H1 (cell line): ENCODE results near the gene KRTAP5-4. TPM values are rescaled to one million over a fixed set of nuclear protein-coding genes. Genes with fewer than 3 reads are reported as not detected.

Experiments
- CTCF ChIA-PET: fragments of 300-600 bp; sonication (Branson Sonifier 250); formaldehyde crosslinking; loops from one replicate; lab custom pipeline; 2021; ENCODE audit not compliant: partially characterized antibody; lab: Charles Lee
- POLR2A ChIA-PET: fragments of 300-600 bp; sonication (Branson Sonifier 250); formaldehyde crosslinking; loops from one replicate; lab custom pipeline; 2021; ENCODE audit warnings: inconsistent platforms; ENCODE audit not compliant: partially characterized antibody; lab: Charles Lee
- DNase-seq, 2 experiments: peaks; one replicate each; pipeline versions ENCODE4 v3.0.0 to v3.0.0-alpha.2; 2010 to 2022; ENCODE audit warnings: low spot score in 2 of 2, low read depth in 1 of 2, mixed read lengths in 1 of 2
- FAIRE-seq: peaks from 2 replicates; lab custom pipeline; 2011; peaks lifted over from hg19 to GRCh38; lab: Jason Lieb, UNC
- H2AFZ ChIP-seq: 2 replicates; pipeline ENCODE4 v1.8.1; 2012; ENCODE audit warnings: low read length, inconsistent platforms
- H2AK5ac ChIP-seq: 2 replicates; pipeline ENCODE4 v1.6.1; 2013; ENCODE audit warnings: low read depth, low read length
- H2BK120ac ChIP-seq: replicated peaks from 2 replicates; pipeline ENCODE3; 2013; ENCODE audit warnings: low read depth, low read length, inconsistent platforms
- H2BK12ac ChIP-seq: 2 replicates; pipeline ENCODE4 v1.6.1; 2013; ENCODE audit warnings: low read depth, low read length
- H2BK15ac ChIP-seq: 2 replicates; pipeline ENCODE4 v1.6.1; 2013; ENCODE audit warnings: low read length
- H2BK20ac ChIP-seq: 2 replicates; pipeline ENCODE4 v1.6.1; 2013; ENCODE audit warnings: low read length
- H2BK5ac ChIP-seq: 2 replicates; pipeline ENCODE4 v1.6.1; 2013; ENCODE audit warnings: low read depth, low read length
- H3K14ac ChIP-seq: 2 replicates; pipeline ENCODE4 v1.6.1; 2013; ENCODE audit warnings: inconsistent platforms; ENCODE audit not compliant: insufficient read length
- H3K18ac ChIP-seq: 2 replicates; pipeline ENCODE4 v1.6.1; 2013; ENCODE audit warnings: low read length; ENCODE audit errors: extremely low read depth
- H3K23ac ChIP-seq: 2 replicates; pipeline ENCODE4 v1.6.1; 2013; ENCODE audit warnings: inconsistent platforms; ENCODE audit not compliant: insufficient read length
- H3K23me2 ChIP-seq: 2 replicates; pipeline ENCODE4 v1.6.1; 2013; ENCODE audit warnings: low read depth, low read length
- H3K27ac ChIP-seq: 2 replicates; pipeline ENCODE4 v1.6.1; 2011; ENCODE audit warnings: low read depth, low read length, inconsistent platforms
- H3K27me3 ChIP-seq, 4 experiments: replicated peaks in 1 of 4; 1 replicate in 1 of 4; 2 replicates in 3 of 4; pipeline versions ENCODE4 v1.6.1 to v1.8.1; 2011 to 2013; ENCODE audit warnings: low read length in 3 of 4, mild to moderate bottlenecking in 3 of 4, inconsistent platforms in 2 of 4, mixed read lengths in 2 of 4, moderate library complexity in 1 of 4; ENCODE audit not compliant: control insufficient read depth in 3 of 4, insufficient read depth in 3 of 4; ENCODE audit errors: extremely low read depth in 1 of 4
- H3K36me3 ChIP-seq, 4 experiments: 2 replicates each; pipeline versions ENCODE4 v1.6.1 to v1.8.1; 2011 to 2013; ENCODE audit warnings: mild to moderate bottlenecking in 4 of 4, low read length in 3 of 4, moderate library complexity in 2 of 4, control low read depth in 1 of 4, inconsistent platforms in 1 of 4; ENCODE audit not compliant: insufficient read depth in 4 of 4, control insufficient read depth in 2 of 4
- H3K4ac ChIP-seq: replicated peaks from 2 replicates; pipeline ENCODE3; 2013; ENCODE audit warnings: low read length, low read depth, mixed read lengths, inconsistent platforms; ENCODE audit not compliant: insufficient read length
- H3K4me1 ChIP-seq, 4 experiments: replicated peaks in 1 of 4; 1 replicate in 1 of 4; 2 replicates in 3 of 4; pipeline versions ENCODE4 v1.6.1 to v1.8.1; 2011 to 2013; ENCODE audit warnings: low read length in 3 of 4, inconsistent platforms in 2 of 4, mixed read lengths in 1 of 4; ENCODE audit not compliant: insufficient read depth in 4 of 4, control insufficient read depth in 3 of 4
- H3K4me2 ChIP-seq, 2 experiments: 2 replicates each; pipeline versions ENCODE4 v1.6.1 to v1.8.1; 2011 to 2013; ENCODE audit warnings: low read depth in 2 of 2, low read length in 2 of 2, control low read depth in 1 of 2, inconsistent platforms in 1 of 2, mild to moderate bottlenecking in 1 of 2; ENCODE audit not compliant: insufficient read depth in 1 of 2
- H3K4me3 ChIP-seq, 4 experiments: fragments of 200-600, 300-600 bp in 1 of 4; sonication (generic), shearing (Covaris generic), sonication (Bioruptor Twin) in 1 of 4; 2 replicates each; pipeline versions ENCODE4 v1.5.1 to v1.8.1; 2011 to 2016; ENCODE audit warnings: low read length in 4 of 4, low read depth in 3 of 4, control low read depth in 2 of 4, inconsistent platforms in 2 of 4, mild to moderate bottlenecking in 2 of 4, mixed read lengths in 1 of 4, moderate library complexity in 1 of 4; ENCODE audit not compliant: insufficient read depth in 2 of 4; ENCODE audit errors: extremely low read depth in 1 of 4
- H3K56ac ChIP-seq: replicated peaks from 2 replicates; pipeline ENCODE3; 2013; ENCODE audit warnings: low read depth, mild to moderate bottlenecking, mixed read lengths, low read length, inconsistent platforms; ENCODE audit not compliant: insufficient read length
- H3K79me1 ChIP-seq: 2 replicates; pipeline ENCODE4 v1.6.1; 2013; ENCODE audit warnings: low read depth, low read length, control low read depth
- H3K79me2 ChIP-seq, 2 experiments: 2 replicates each; pipeline versions ENCODE4 v1.6.1 to v1.8.1; 2012 to 2013; ENCODE audit warnings: low read length in 2 of 2, mild to moderate bottlenecking in 2 of 2, inconsistent platforms in 1 of 2; ENCODE audit not compliant: insufficient read depth in 2 of 2, control insufficient read depth in 1 of 2
- H3K9ac ChIP-seq, 4 experiments: replicated peaks in 1 of 4; 1 replicate in 1 of 4; 2 replicates in 3 of 4; pipeline versions ENCODE4 v1.6.1 to v1.8.1; 2011 to 2013; ENCODE audit warnings: low read depth in 3 of 4, low read length in 3 of 4, control low read depth in 2 of 4, mild to moderate bottlenecking in 2 of 4, moderate library complexity in 2 of 4, inconsistent platforms in 1 of 4; ENCODE audit errors: extremely low read depth in 1 of 4
- H3K9me3 ChIP-seq, 2 experiments: 2 replicates each; pipeline versions ENCODE4 v1.6.1 to v1.8.1; 2012 to 2013; ENCODE audit warnings: mild to moderate bottlenecking in 2 of 2, moderate library complexity in 2 of 2, control low read depth in 1 of 2, inconsistent platforms in 1 of 2, low read depth in 1 of 2, low read length in 1 of 2, mixed read lengths in 1 of 2; ENCODE audit not compliant: insufficient read depth in 2 of 2
- H4K20me1 ChIP-seq, 2 experiments: replicated peaks in 1 of 2; 2 replicates each; pipeline versions ENCODE3 to v1.8.1; 2011 to 2013; ENCODE audit warnings: inconsistent platforms in 2 of 2, low read length in 2 of 2, mild to moderate bottlenecking in 1 of 2; ENCODE audit not compliant: insufficient read depth in 2 of 2, control insufficient read depth in 1 of 2
- H4K5ac ChIP-seq: 2 replicates; pipeline ENCODE4 v1.6.1; 2013; ENCODE audit warnings: low read length, low read depth, mixed read lengths, inconsistent platforms; ENCODE audit not compliant: insufficient read length
- H4K8ac ChIP-seq: 2 replicates; pipeline ENCODE4 v1.8.0; 2013; ENCODE audit warnings: mild to moderate bottlenecking, moderate library complexity, low read length, inconsistent platforms; ENCODE audit not compliant: insufficient read depth; ENCODE audit errors: extremely low read depth
- H4K91ac ChIP-seq: replicated peaks from 2 replicates; pipeline ENCODE3; 2013; ENCODE audit warnings: low read length, mixed read lengths, inconsistent platforms; ENCODE audit not compliant: insufficient read length
- RBBP5 ChIP-seq: IDR thresholded peaks from 2 replicates; pipeline ENCODE4 v1.7.1; 2012; ENCODE audit warnings: low read depth, mild to moderate bottlenecking, inconsistent platforms, low read length, moderate library complexity, borderline replicate concordance
- WGBS, 2 experiments: shearing (Covaris generic) in 1 of 2; methylation state at CpG; one replicate each; pipeline versions ENCODE4 v1.1.6 to v1.1.7; 2013 to 2015; ENCODE audit warnings: low lambda C conversion rate in 2 of 2, mixed read lengths in 2 of 2, inconsistent platforms in 1 of 2, low coverage in 1 of 2, missing lambda C conversion rate in 1 of 2; ENCODE audit not compliant: insufficient replicate concordance in 2 of 2, insufficient coverage in 1 of 2, insufficient read length in 1 of 2; ENCODE audit errors: extremely low coverage in 1 of 2, missing lambda C conversion rate in 1 of 2; 5-methylcytosine and 5-hydroxymethylcytosine counted together
- polyA plus RNA-seq, 7 experiments: library from polyadenylated mRNA; depleted of rRNA in 3 of 7; stranded (reverse) in 5 of 7; unstranded in 2 of 7; fragments of >200 nt in 5 of 7; fragments of 200-250 nt in 2 of 7; gene quantifications; 1 replicate in 5 of 7; 2 replicates in 1 of 7; 4 replicates in 1 of 7; pipeline versions ENCODE4 v1.2.1 to v1.2.3, GENCODE V29; 2011 to 2013; ENCODE audit warnings: missing spikeins in 2 of 7, mixed read lengths in 2 of 7
- total RNA-seq: library from RNA; stranded (reverse); fragmentation: NEBNext Ultra II Directional; extraction: Animal tissue kit (Norgen Biotek cat#: 25700); gene quantifications from 2 replicates; pipeline ENCODE4 v1.2.1, GENCODE V29; 2021

Gene KRTAP5-4
- total and polyA plus RNA-seq, 2 of the 8 experiments (the other 6 are each of a cell fraction or from before 2014, with no cell fraction given): not detected

DNA sequence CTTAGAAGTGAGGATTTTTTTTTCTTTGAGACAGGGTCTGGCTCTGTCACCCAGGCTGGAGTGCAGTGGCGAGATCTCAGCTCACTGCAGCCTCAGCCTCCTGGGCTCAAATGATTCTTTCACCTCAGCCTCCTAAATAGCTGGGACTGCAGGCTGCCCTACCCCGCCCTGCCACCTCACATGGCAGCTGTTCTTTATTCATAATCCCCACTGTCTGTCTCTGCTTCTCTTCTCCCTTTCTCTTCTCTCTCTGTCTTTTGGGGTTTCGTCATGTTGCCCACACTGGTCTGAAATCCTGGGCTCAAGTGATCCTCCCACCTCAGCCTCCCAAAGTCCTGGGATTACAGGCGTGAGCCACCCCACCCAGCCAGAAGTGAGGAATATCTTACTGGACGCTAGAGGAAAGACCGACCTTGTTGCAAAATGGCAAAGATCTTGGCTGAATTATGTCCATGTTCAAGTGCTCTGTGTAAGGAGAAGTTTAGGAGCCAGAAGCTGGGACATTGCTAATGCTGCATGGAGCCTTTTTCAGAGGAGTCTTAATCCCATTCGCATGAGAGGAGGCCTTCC lies 29.6 kb upstream of the KRTAP5-4 start:
- Histone ChIP-seq H3K18ac (no peak overlapping the region), H3K27me3 (peaks cover 0 to 9% (median 6%) of the 10 kb centered on the region in 4 experiments; a peak in 4 of 7 replicates), H2BK20ac (no peak overlapping the region), H2AFZ (no peak overlapping the region), H3K36me3 (no peaks in the 10 kb centered on the region), H3K23me2 (no peaks in the 10 kb centered on the region), H2BK5ac (no peak overlapping the region), H3K4me1 (peaks cover 0 to 6% (median 2%) of the 10 kb centered on the region in 4 experiments; a peak in 3 of 7 replicates), H3K56ac (no peak overlapping the region), H4K20me1 (no peaks in the 10 kb centered on the region), H2BK12ac (no peak overlapping the region), H3K79me1 (no peaks in the 10 kb centered on the region), H2BK15ac (no peak overlapping the region), H4K5ac (no peak overlapping the region), H3K4ac (no peak overlapping the region), H2AK5ac (no peak overlapping the region), H3K79me2 (no peaks in the 10 kb centered on the region), H3K27ac (no peak overlapping the region), H3K4me3 (no peak overlapping the region), H4K8ac (no peak overlapping the region), H4K91ac (no peak overlapping the region), H3K4me2 (no peak overlapping the region), H2BK120ac (no peak overlapping the region), H3K14ac (no peak overlapping the region), H3K23ac (no peak overlapping the region), H3K9me3 (no peaks in the 10 kb centered on the region), H3K9ac (no peak overlapping the region)
- 73% methylated on average over 7 of the region's 7 CpGs; no CpG with 5 or more reads in 1 of the 2 experiments for WGBS, 2 experiments
- DNase-seq (no peak), FAIRE-seq (no peak)
- POLR2A ChIA-PET: no interaction called here
- CTCF ChIA-PET: interaction anchor here (0.7 to 10.1 kb wide), 14 partner anchors 10 to 625 kb away, joined by 3 to 166 read pairs (median 4); partner anchors contain the start of gene SYT8
- TF ChIP-seq RBBP5: no peak
